HepG2 (cell line): ENCODE data around the gene ZNF483. TPM values are rescaled to one million over a fixed set of nuclear protein-coding genes. Genes with fewer than 3 reads are reported as not detected.

ENCODE experiments used
- ARID5B ChIP-seq: IDR thresholded peaks from 2 replicates; pipeline ENCODE4 v1.4.0; 2020; ENCODE audit warnings: mild to moderate bottlenecking, missing genetic modification reagents
- CBX5 ChIP-seq: sonication (generic); formaldehyde crosslinking; IDR thresholded peaks from 2 replicates; pipeline ENCODE4 v1.4.0; 2020; ENCODE audit warnings: missing genetic modification reagents, borderline replicate concordance
- ETV6 ChIP-seq: sonication (generic); formaldehyde crosslinking; conservative IDR thresholded peaks from 2 replicates; pipeline ENCODE4 v1.4.0; 2020; ENCODE audit warnings: missing genetic modification reagents
- GMEB1 ChIP-seq: sonication (generic); formaldehyde crosslinking; IDR thresholded peaks from 2 replicates; pipeline ENCODE4 v1.5.1; 2020; ENCODE audit warnings: missing genetic modification reagents, mild to moderate bottlenecking, borderline replicate concordance
- HBP1 ChIP-seq: IDR thresholded peaks from 2 replicates; pipeline ENCODE4 v1.6.1; 2016; ENCODE audit warnings: low read depth, control low read depth
- HMGXB4 ChIP-seq, 2 experiments: sonication (generic) in 1 of 2; formaldehyde crosslinking in 1 of 2; IDR thresholded peaks; 2 replicates each; pipeline versions ENCODE4 v1.4.0 to v1.6.1; 2018 to 2020; ENCODE audit warnings: missing genetic modification reagents in 2 of 2, borderline replicate concordance in 1 of 2, low read depth in 1 of 2, mild to moderate bottlenecking in 1 of 2, missing biosample characterization in 1 of 2
- SRSF4 ChIP-seq: fragments of 200-400 bp; formaldehyde crosslinking; IDR thresholded peaks from one replicate; pipeline ENCODE4 v1.6.1; 2018; ENCODE audit warnings: mild to moderate bottlenecking, low read depth, low read length, moderate library complexity; ENCODE audit not compliant: poor library complexity, severe bottlenecking
- TMF1 ChIP-seq: sonication (generic); formaldehyde crosslinking; IDR thresholded peaks from 2 replicates; pipeline ENCODE4 v1.8.1; 2022; ENCODE audit warnings: low read depth, missing genetic modification reagents
- ZBTB25 ChIP-seq: IDR thresholded peaks from 2 replicates; pipeline ENCODE4 v1.6.1; 2018; ENCODE audit warnings: missing genetic modification reagents
- ZNF230 ChIP-seq: sonication (generic); formaldehyde crosslinking; IDR thresholded peaks from 2 replicates; pipeline ENCODE4 v1.4.0; 2020; ENCODE audit warnings: mild to moderate bottlenecking, missing genetic modification reagents
- ZNF30 ChIP-seq: sonication (generic); formaldehyde crosslinking; IDR thresholded peaks from 2 replicates; pipeline ENCODE4 v1.5.0; 2020; ENCODE audit warnings: mild to moderate bottlenecking, missing genetic modification reagents
- ZNF556 ChIP-seq: sonication (generic); formaldehyde crosslinking; IDR thresholded peaks from 2 replicates; pipeline ENCODE4 v1.4.0; 2020; ENCODE audit warnings: mild to moderate bottlenecking, missing genetic modification reagents, borderline replicate concordance
- ZNF781 ChIP-seq: sonication (generic); formaldehyde crosslinking; IDR thresholded peaks from 2 replicates; pipeline ENCODE4 v1.5.1; 2020; ENCODE audit warnings: borderline replicate concordance, mild to moderate bottlenecking, missing genetic modification reagents; ENCODE audit errors: not compliant biosample characterization
- polyA plus RNA-seq, 8 experiments: library from polyadenylated mRNA; depleted of rRNA in 3 of 8; stranded (reverse) in 7 of 8; unstranded in 1 of 8; fragments of >200 nt; fragmentation: Illumina TruSeq in 4 of 8; extraction: Trizol in 4 of 8; gene quantifications; 2 replicates each; pipeline versions ENCODE4 v1.2.1 to v1.2.3, GENCODE V29; 2011 to 2016; ENCODE audit warnings: low read depth in 4 of 8, missing spikeins in 1 of 8, mixed read lengths in 1 of 8; ENCODE audit not compliant: insufficient read depth in 1 of 8
- total RNA-seq, 5 experiments: library from RNA; depleted of rRNA; stranded (reverse); fragments of >200 nt; fragmentation: Illumina TruSeq; extraction: Trizol; gene quantifications; 2 replicates each; pipeline ENCODE4 v1.2.3, GENCODE V29; 2016; ENCODE audit warnings: low read depth in 1 of 5

The ZNF483 gene
- total and polyA plus RNA-seq, 2 of the 13 experiments (the other 11 are each of a cell fraction or from before 2014, with no cell fraction given): 2.0 to 9.5 TPM

GRCh38 chr9:111597852-111598732 lies 73.1 kb downstream of the ZNF483 start (continued):
- TF ChIP-seq ZNF230 (CRISPR knock-in tag): no peak
- TF ChIP-seq ARID5B (CRISPR knock-in tag): no peak
- TF ChIP-seq HMGXB4 (CRISPR knock-in tag; IDR thresholded peaks at IDR 0.05; ENCODE audit: borderline replicate concordance in 1 of 2, low read depth in 1 of 2): peak; percentile 26 to 58; a peak in 3 of 4 replicates
- TF ChIP-seq ZNF556 (CRISPR knock-in tag): no peak
- TF ChIP-seq GMEB1 (CRISPR knock-in tag): no peak
- TF ChIP-seq ZNF30: no peak
- no peak; the same call in 1 of the 2 replicates for TF ChIP-seq ZBTB25 (CRISPR knock-in tag)
- TF ChIP-seq HBP1 (CRISPR knock-in tag): no peak
- no peak for TF ChIP-seq ETV6
- TF ChIP-seq SRSF4: no peak
- no peak for TF ChIP-seq ZNF781 (CRISPR knock-in tag)
- TF ChIP-seq CBX5 (CRISPR knock-in tag): no peak
- TF ChIP-seq TMF1 (CRISPR knock-in tag): no peak
